ENCODE results near the gene DYRK4.

- TF ChIP-seq CTCF (IDR thresholded peaks at IDR 0.05; ENCODE audit: low read length), result no peak
- TF ChIP-seq EZH2 (IDR thresholded peaks at IDR 0.05; ENCODE audit: borderline replicate concordance, low read length), result no peak
Measured at GRCh38 chr12:4607056-4607455, 45.0 kb downstream of the DYRK4 start.
